Measurements from ENCODE around the gene RGS9. TPM values are rescaled to one million over a fixed set of nuclear protein-coding genes. Genes with fewer than 3 reads are reported as not detected.

RGS9 gene
- polyA plus RNA-seq, 3 donors = 14.1 to 17.1 (median 15.7) TPM

GRCh38 chr17:65268832-65269231 lies 131.7 kb downstream of the RGS9 start:
- no peak for DNase-seq (ENCODE audit: extremely low read depth in 1 of 11, low read depth in 9 of 11, low spot score in 4 of 11)

GRCh38 chr17:65270499-65271253 lies 133.5 kb downstream of the RGS9 start:
- no peak for DNase-seq (ENCODE audit: extremely low read depth in 1 of 11, low read depth in 9 of 11, low spot score in 4 of 11)

DNA sequence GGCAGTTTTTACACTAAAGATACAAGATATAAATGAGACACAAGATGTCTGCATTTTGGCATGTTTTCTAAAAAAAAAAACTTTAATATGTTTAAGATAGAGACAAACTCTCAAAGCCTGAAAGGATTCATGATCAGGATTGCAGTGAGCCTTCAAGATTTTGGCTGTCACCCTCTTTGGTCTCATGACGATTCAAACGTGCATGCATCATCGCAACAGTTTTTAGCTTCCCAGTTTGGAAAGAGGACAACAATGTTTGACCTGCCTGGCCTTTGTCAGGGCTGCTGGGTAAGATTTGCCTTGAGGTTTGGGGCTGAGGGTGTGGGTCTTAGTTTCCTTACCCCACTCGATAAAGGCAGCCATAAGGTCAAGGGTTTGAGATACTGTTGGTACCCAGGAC lies 134.1 kb downstream of the RGS9 start:
- no peak for DNase-seq (ENCODE audit: extremely low read depth in 1 of 11, low read depth in 9 of 11, low spot score in 4 of 11)

Other genes starting within 250 kb of the RGS9 start
- gene LRRC37A3, start 217.9 kb upstream of the RGS9 start, polyA plus RNA-seq (ENCODE audit: insufficient read length in 3 of 3) = 10 to 100 TPM; 25.3 to 42.1 (median 25.6) TPM
- 10 to 100 TPM; 63.8 to 77.8 (median 69.1) TPM for gene GNA13, start 80.6 kb upstream of the RGS9 start, polyA plus RNA-seq (ENCODE audit: insufficient read length in 3 of 3)

All from renal cortex interstitium (tissue), 11 donors.